ENCODE results near the gene IL11. TPM values are rescaled to one million over a fixed set of nuclear protein-coding genes. Genes with fewer than 3 reads are reported as not detected.

IL11 gene
- polyA plus RNA-seq, 3 donors, result not detected

DNA sequence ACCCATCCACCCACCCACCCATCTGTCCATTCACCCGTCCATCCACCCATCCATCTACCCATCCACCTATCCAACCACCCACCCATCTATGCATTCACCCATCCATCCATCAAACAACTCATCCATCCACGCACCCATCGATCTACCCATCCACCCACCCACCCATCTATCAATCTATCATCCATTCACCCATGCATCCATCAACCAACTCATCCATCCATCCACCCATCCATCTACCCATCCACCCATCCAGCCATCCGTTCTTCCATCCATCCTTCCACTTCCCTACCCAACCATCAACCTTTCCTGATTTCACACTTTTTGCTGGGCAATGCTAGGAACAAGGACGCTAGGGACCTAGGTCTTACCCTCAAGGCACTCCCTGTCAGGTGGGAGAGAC, 11.8 kb upstream of the IL11 start:
- 100% methylated on average over 4 of the region's 5 CpGs for WGBS (ENCODE audit: insufficient coverage)
- peaks cover 4 to 9% of the 10 kb centered on the region in 2 donors for H3K36me3 Mint-ChIP-seq
- H3K9me3 Mint-ChIP-seq, result peaks cover 0 to 4% (median 0%) of the 10 kb centered on the region in 7 donors
- Histone ChIP-seq H3K79me2 (ENCODE audit: insufficient read depth, low read length) (peaks cover 12% of the 10 kb centered on the region), H3K36me3 (replicated peaks in 1 of 2; ENCODE audit: control insufficient read depth in 1 of 2, insufficient read depth in 2 of 2, low read length in 2 of 2) (peaks cover 0 to under 1% of the 10 kb centered on the region in 2 donors), H3K27me3 (ENCODE audit: control insufficient read depth in 2 of 2, insufficient read depth in 2 of 2, low read length in 2 of 2) (peaks cover 0 to 13% of the 10 kb centered on the region in 2 donors), H3K9ac (ENCODE audit: insufficient read depth, low read length, poor library complexity, severe bottlenecking) (no peak overlapping the region), H3K9me3 (replicated peaks in 1 of 2; ENCODE audit: control insufficient read depth in 1 of 2, insufficient read depth in 1 of 2, low read length in 2 of 2) (no peaks in the 10 kb centered on the region), H4K20me1 (ENCODE audit: insufficient read depth, low read length) (peaks cover 12% of the 10 kb centered on the region), H2AFZ (ENCODE audit: insufficient read depth, low read depth, low read length, poor library complexity, severe bottlenecking) (no peak overlapping the region), H3K27ac (ENCODE audit: low read depth in 1 of 2, low read length in 2 of 2) (no peak overlapping the region), H3K4me3 (replicated peaks in 1 of 3; ENCODE audit: low read depth in 2 of 3, low read length in 3 of 3) (no peak overlapping the region), H3K4me1 (ENCODE audit: control insufficient read depth in 1 of 2, insufficient read depth in 2 of 2, low read length in 2 of 2) (peaks cover 26 to 31% of the 10 kb centered on the region in 2 donors), H3K4me2 (replicated peaks; ENCODE audit: extremely low read depth, low read length, poor library complexity, severe bottlenecking) (no peak overlapping the region)
- H3K27me3 Mint-ChIP-seq (ENCODE audit: low read depth in 3 of 3), result peaks cover 17 to 27% (median 24%) of the 10 kb centered on the region in 3 donors
- H3K4me1 Mint-ChIP-seq, result peaks cover 28% of the 10 kb centered on the region
- TF ChIP-seq CTCF (IDR thresholded peaks at IDR 0.05), result no peak
- no peak for DNase-seq
- no peak overlapping the region for H3K27ac Mint-ChIP-seq
- H3K4me3 Mint-ChIP-seq, result no peak overlapping the region
- intact Hi-C loops (cut with micrococcal nuclease), result loop anchor here (5.0 kb wide), 4 partner anchors 40 to 90 kb away; no protein-coding TSS in a partner anchor

GRCh38 chr19:55379174-55379573, 8.9 kb upstream of the IL11 start:
- Histone ChIP-seq H3K4me3 (replicated peaks in 1 of 3; ENCODE audit: low read depth in 2 of 3, low read length in 3 of 3) (no peak overlapping the region), H3K27ac (ENCODE audit: low read depth in 1 of 2, low read length in 2 of 2) (no peak overlapping the region), H3K36me3 (replicated peaks in 1 of 2; ENCODE audit: control insufficient read depth in 1 of 2, insufficient read depth in 2 of 2, low read length in 2 of 2) (no peaks in the 10 kb centered on the region), H3K79me2 (ENCODE audit: insufficient read depth, low read length) (no peaks in the 10 kb centered on the region), H3K27me3 (ENCODE audit: control insufficient read depth in 2 of 2, insufficient read depth in 2 of 2, low read length in 2 of 2) (peaks cover 0 to 41% of the 10 kb centered on the region in 2 donors), H3K4me2 (replicated peaks; ENCODE audit: extremely low read depth, low read length, poor library complexity, severe bottlenecking) (no peak overlapping the region), H3K9me3 (replicated peaks in 1 of 2; ENCODE audit: control insufficient read depth in 1 of 2, insufficient read depth in 1 of 2, low read length in 2 of 2) (no peaks in the 10 kb centered on the region), H4K20me1 (ENCODE audit: insufficient read depth, low read length) (no peaks in the 10 kb centered on the region), H3K4me1 (ENCODE audit: control insufficient read depth in 1 of 2, insufficient read depth in 2 of 2, low read length in 2 of 2) (peaks cover 9 to 10% of the 10 kb centered on the region in 2 donors), H2AFZ (ENCODE audit: insufficient read depth, low read depth, low read length, poor library complexity, severe bottlenecking) (no peak overlapping the region), H3K9ac (ENCODE audit: insufficient read depth, low read length, poor library complexity, severe bottlenecking) (no peak overlapping the region)
- peaks cover 12% of the 10 kb centered on the region for H3K4me1 Mint-ChIP-seq
- peaks cover 0 to 5% of the 10 kb centered on the region in 2 donors for H3K36me3 Mint-ChIP-seq
- no peak for TF ChIP-seq CTCF (IDR thresholded peaks at IDR 0.05)
- no peak overlapping the region for H3K4me3 Mint-ChIP-seq
- WGBS (ENCODE audit: insufficient coverage), result 65% methylated on average over 5 of the region's 11 CpGs
- intact Hi-C loops (cut with micrococcal nuclease), result no loop called here
- no peak for DNase-seq
- H3K27me3 Mint-ChIP-seq (ENCODE audit: low read depth in 3 of 3), result peaks cover 35 to 56% (median 47%) of the 10 kb centered on the region in 3 donors
- peaks cover 0 to 9% (median 0%) of the 10 kb centered on the region in 7 donors for H3K9me3 Mint-ChIP-seq
- H3K27ac Mint-ChIP-seq, result no peak overlapping the region
